DND-41 (cell line): ENCODE measurements around the gene TSPAN5.

Experiments
- EZH2 ChIP-seq: IDR thresholded peaks from 3 replicates; pipeline ENCODE4 v1.6.1; 2012; ENCODE audit warnings: borderline replicate concordance, low read depth, mild to moderate bottlenecking, moderate library complexity, low read length, inconsistent platforms; ENCODE audit not compliant: severe bottlenecking
- TF ChIP-seq, protein P1 (sequence below): IDR thresholded peaks from 2 replicates; pipeline ENCODE4 v1.5.1; 2012; ENCODE audit warnings: borderline replicate concordance, low read length, moderate library complexity, mild to moderate bottlenecking; ENCODE audit not compliant: poor library complexity, severe bottlenecking; ENCODE audit errors: extremely low read depth

DNA sequence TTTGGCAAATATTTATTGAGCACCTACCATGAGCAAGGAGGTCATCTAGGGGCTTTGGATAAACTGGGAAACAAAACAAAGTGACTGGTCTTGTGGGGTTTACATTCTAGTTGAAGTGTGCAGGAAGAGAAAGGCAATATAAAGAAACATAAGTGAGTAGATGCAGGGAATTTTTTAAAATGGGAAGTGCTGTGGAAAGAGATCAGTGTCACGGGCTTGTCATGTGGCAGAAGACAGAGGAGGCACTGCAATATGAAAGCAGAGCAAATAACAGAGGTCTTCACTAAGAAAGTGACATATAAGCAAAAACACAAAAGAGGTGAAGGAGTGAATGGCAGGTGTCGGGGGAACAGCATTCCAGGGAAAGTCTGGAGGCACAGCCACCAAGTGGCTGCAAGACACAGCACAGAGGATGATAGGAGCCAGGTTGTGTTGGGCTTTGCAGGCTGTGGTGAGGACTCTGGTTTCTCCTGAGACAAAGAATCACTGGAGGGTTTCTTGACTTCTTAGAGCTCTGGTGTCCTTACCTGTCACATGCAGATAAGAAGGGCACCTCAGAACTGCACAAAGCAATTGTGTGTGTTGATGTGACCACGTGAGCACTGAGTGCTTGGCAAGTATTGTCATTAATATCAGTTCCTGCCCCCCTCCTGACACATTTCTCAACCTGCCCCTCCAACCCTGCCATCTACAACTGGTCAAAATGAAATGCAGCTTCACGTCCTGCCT is 143.5 kb downstream of the TSPAN5 start:
- TF ChIP-seq, protein P1, sequence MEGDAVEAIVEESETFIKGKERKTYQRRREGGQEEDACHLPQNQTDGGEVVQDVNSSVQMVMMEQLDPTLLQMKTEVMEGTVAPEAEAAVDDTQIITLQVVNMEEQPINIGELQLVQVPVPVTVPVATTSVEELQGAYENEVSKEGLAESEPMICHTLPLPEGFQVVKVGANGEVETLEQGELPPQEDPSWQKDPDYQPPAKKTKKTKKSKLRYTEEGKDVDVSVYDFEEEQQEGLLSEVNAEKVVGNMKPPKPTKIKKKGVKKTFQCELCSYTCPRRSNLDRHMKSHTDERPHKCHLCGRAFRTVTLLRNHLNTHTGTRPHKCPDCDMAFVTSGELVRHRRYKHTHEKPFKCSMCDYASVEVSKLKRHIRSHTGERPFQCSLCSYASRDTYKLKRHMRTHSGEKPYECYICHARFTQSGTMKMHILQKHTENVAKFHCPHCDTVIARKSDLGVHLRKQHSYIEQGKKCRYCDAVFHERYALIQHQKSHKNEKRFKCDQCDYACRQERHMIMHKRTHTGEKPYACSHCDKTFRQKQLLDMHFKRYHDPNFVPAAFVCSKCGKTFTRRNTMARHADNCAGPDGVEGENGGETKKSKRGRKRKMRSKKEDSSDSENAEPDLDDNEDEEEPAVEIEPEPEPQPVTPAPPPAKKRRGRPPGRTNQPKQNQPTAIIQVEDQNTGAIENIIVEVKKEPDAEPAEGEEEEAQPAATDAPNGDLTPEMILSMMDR = no peak
- no peak for TF ChIP-seq EZH2
